H9 (cell line): ENCODE measurements around the gene HSDL2. TPM values are rescaled to one million over a fixed set of nuclear protein-coding genes. Genes with fewer than 3 reads are reported as not detected.
A peak's percentile ranks its signal among the peaks of the same experiment; 100 is the strongest.

ENCODE experiments used
- DNase-seq: peaks from one replicate; pipeline ENCODE4 v3.0.0-alpha.2; 2017
- H2AFZ ChIP-seq: one replicate; pipeline ENCODE4 v1.6.1; 2013; ENCODE audit warnings: mild to moderate bottlenecking, low read length, control low read depth, moderate library complexity
- H2AK5ac ChIP-seq: 2 replicates; pipeline ENCODE4 v1.6.1; 2013; ENCODE audit warnings: low read length, control low read depth, mixed read lengths; ENCODE audit not compliant: insufficient read length
- H2BK120ac ChIP-seq: one replicate; pipeline ENCODE4 v1.6.1; 2013; ENCODE audit warnings: low read depth, mild to moderate bottlenecking, low read length, control low read depth, inconsistent platforms; ENCODE audit not compliant: poor library complexity, severe bottlenecking
- H2BK12ac ChIP-seq: 2 replicates; pipeline ENCODE4 v1.6.1; 2013; ENCODE audit warnings: low read length, control low read depth, mixed read lengths, low read depth; ENCODE audit not compliant: insufficient read length
- H2BK15ac ChIP-seq: 2 replicates; pipeline ENCODE4 v1.6.1; 2013; ENCODE audit warnings: low read depth, low read length, control low read depth
- H2BK20ac ChIP-seq: one replicate; pipeline ENCODE4 v1.6.1; 2013; ENCODE audit warnings: low read depth, mild to moderate bottlenecking, low read length, control low read depth, inconsistent platforms; ENCODE audit not compliant: poor library complexity, severe bottlenecking
- H2BK5ac ChIP-seq: 2 replicates; pipeline ENCODE4 v1.6.1; 2013; ENCODE audit warnings: low read length, control low read depth, mixed read lengths; ENCODE audit not compliant: insufficient read length
- H3K14ac ChIP-seq: 2 replicates; pipeline ENCODE4 v1.6.1; 2013; ENCODE audit warnings: low read length, control low read depth; ENCODE audit not compliant: insufficient read depth
- H3K18ac ChIP-seq: 2 replicates; pipeline ENCODE4 v1.6.1; 2013; ENCODE audit warnings: low read depth, mild to moderate bottlenecking, mixed read lengths, low read length, control low read depth; ENCODE audit not compliant: insufficient read length
- H3K23ac ChIP-seq: 2 replicates; pipeline ENCODE4 v1.6.1; 2013; ENCODE audit warnings: low read length, control low read depth, mixed read lengths, low read depth; ENCODE audit not compliant: insufficient read length
- H3K23me2 ChIP-seq: 2 replicates; pipeline ENCODE4 v1.6.1; 2013; ENCODE audit warnings: low read depth, mild to moderate bottlenecking, mixed read lengths, low read length, control low read depth; ENCODE audit not compliant: insufficient read length, poor library complexity, severe bottlenecking
- H3K27ac ChIP-seq: 2 replicates; pipeline ENCODE4 v1.5.1; 2013; ENCODE audit warnings: low read length, control low read depth, mixed read lengths, low read depth; ENCODE audit not compliant: insufficient read length
- H3K27me3 ChIP-seq: 2 replicates; pipeline ENCODE4 v1.6.1; 2013; ENCODE audit warnings: low read length, control low read depth, inconsistent platforms; ENCODE audit not compliant: insufficient read depth
- H3K4ac ChIP-seq: 2 replicates; pipeline ENCODE4 v1.6.1; 2013; ENCODE audit warnings: low read depth, mild to moderate bottlenecking, control low read depth, inconsistent platforms, low read length, moderate library complexity
- H3K4me1 ChIP-seq: 2 replicates; pipeline ENCODE4 v1.6.1; 2013; ENCODE audit warnings: low read length, control low read depth, inconsistent platforms; ENCODE audit not compliant: insufficient read depth
- H3K4me2 ChIP-seq: 2 replicates; pipeline ENCODE4 v1.6.1; 2013; ENCODE audit warnings: low read length, control low read depth, mixed read lengths; ENCODE audit not compliant: insufficient read length, insufficient read depth
- H3K56ac ChIP-seq: 2 replicates; pipeline ENCODE4 v1.6.1; 2013; ENCODE audit warnings: low read depth, mild to moderate bottlenecking, mixed read lengths, low read length, control low read depth; ENCODE audit not compliant: insufficient read length
- H3K79me1 ChIP-seq: 2 replicates; pipeline ENCODE4 v1.6.1; 2013; ENCODE audit warnings: low read depth, mild to moderate bottlenecking, moderate library complexity, low read length, control low read depth, inconsistent platforms; ENCODE audit not compliant: insufficient read depth, poor library complexity, severe bottlenecking
- H3K79me2 ChIP-seq: 2 replicates; pipeline ENCODE4 v1.6.1; 2013; ENCODE audit warnings: low read length, control low read depth, inconsistent platforms; ENCODE audit not compliant: insufficient read depth
- H3K9ac ChIP-seq: 2 replicates; pipeline ENCODE4 v1.6.1; 2013; ENCODE audit warnings: low read length, control low read depth, mixed read lengths; ENCODE audit not compliant: insufficient read length; ENCODE audit errors: extremely low read depth
- H3K9me3 ChIP-seq: one replicate; pipeline ENCODE4 v1.6.1; 2013; ENCODE audit warnings: low read depth, low read length, inconsistent platforms; ENCODE audit not compliant: control insufficient read depth
- H3T11ph ChIP-seq: one replicate; pipeline ENCODE4 v1.6.1; 2013; ENCODE audit warnings: mild to moderate bottlenecking, low read length, control low read depth, inconsistent platforms
- H4K20me1 ChIP-seq: one replicate; pipeline ENCODE4 v1.6.1; 2013; ENCODE audit not compliant: control insufficient read depth, insufficient read length, insufficient read depth
- H4K5ac ChIP-seq: 2 replicates; pipeline ENCODE4 v1.6.1; 2013; ENCODE audit warnings: low read depth, mild to moderate bottlenecking, mixed read lengths, low read length, control low read depth; ENCODE audit not compliant: insufficient read length
- H4K8ac ChIP-seq: replicated peaks from 2 replicates; pipeline ENCODE4 v1.6.1; 2013; ENCODE audit warnings: low read length, control low read depth, mixed read lengths, low read depth; ENCODE audit not compliant: insufficient read length
- H4K91ac ChIP-seq: 2 replicates; pipeline ENCODE4 v1.6.1; 2013; ENCODE audit warnings: low read depth, mild to moderate bottlenecking, moderate library complexity, mixed read lengths, low read length, control low read depth; ENCODE audit not compliant: insufficient read length
- H3K27ac Mint-ChIP-seq, 3 experiments: 2 replicates in 2 of 3; 3 replicates in 1 of 3; pipeline ENCODE4 v1.8.0; 2020 to 2021; ENCODE audit warnings: mixed read lengths in 3 of 3, mild to moderate bottlenecking in 1 of 3, moderate library complexity in 1 of 3
- H3K27me3 Mint-ChIP-seq: 2 replicates; pipeline ENCODE4 v1.8.0; 2021; ENCODE audit warnings: low read depth, mild to moderate bottlenecking, moderate library complexity, mixed read lengths
- H3K36me3 Mint-ChIP-seq, 3 experiments: 2 replicates in 2 of 3; 3 replicates in 1 of 3; pipeline ENCODE4 v1.8.0; 2020 to 2021; ENCODE audit warnings: low read depth in 3 of 3, mixed read lengths in 3 of 3; ENCODE audit not compliant: insufficient read depth in 1 of 3
- H3K4me1 Mint-ChIP-seq, 2 experiments: 2 replicates each; pipeline ENCODE4 v1.8.0; 2020; ENCODE audit warnings: mixed read lengths in 2 of 2
- H3K4me3 Mint-ChIP-seq, 2 experiments: 2 replicates in 1 of 2; 3 replicates in 1 of 2; pipeline ENCODE4 v1.8.0; 2020 to 2021; ENCODE audit warnings: mild to moderate bottlenecking in 2 of 2, mixed read lengths in 2 of 2, moderate library complexity in 1 of 2
- H3K9me3 Mint-ChIP-seq, 2 experiments: 2 replicates in 1 of 2; 3 replicates in 1 of 2; pipeline ENCODE4 v1.8.0; 2020; ENCODE audit warnings: mild to moderate bottlenecking in 2 of 2, mixed read lengths in 2 of 2, moderate library complexity in 1 of 2
- CTCF ChIP-seq: fragments of 200-600 bp; sonication (generic); conservative IDR thresholded peaks from 3 replicates; pipeline ENCODE4 v1.8.0; 2021; ENCODE audit warnings: antibody characterized with exemption, mild to moderate bottlenecking
- WGBS: extraction: QIAGEN DNeasy Blood & Tissue Kit; methylation state at CpG from one replicate; pipeline ENCODE4 v1.1.7; 2013; ENCODE audit warnings: missing lambda C conversion rate, low lambda C conversion rate, mixed read lengths; ENCODE audit not compliant: insufficient read length; ENCODE audit errors: extremely low coverage; 5-methylcytosine and 5-hydroxymethylcytosine counted together
- total RNA-seq: library from RNA; stranded (reverse); gene quantifications from 2 replicates; pipeline ENCODE4 v1.2.1, GENCODE V29; 2021

HSDL2 gene
- total RNA-seq, 1 experiment from 2014 or later = 16.6 TPM

- no peak for DNase-seq
- Histone ChIP-seq H2BK15ac (no peak overlapping the region), H3K4me1 (peaks cover 1% of the 10 kb centered on the region; the same call in 1 of the 2 replicates), H2AFZ (no peak overlapping the region), H3K23ac (no peak overlapping the region), H3K27me3 (no peaks in the 10 kb centered on the region), H3K9me3 (no peaks in the 10 kb centered on the region), H4K20me1 (no peaks in the 10 kb centered on the region), H3K56ac (no peak overlapping the region), H2BK20ac (no peak overlapping the region), H2BK120ac (no peak overlapping the region), H3K14ac (no peak overlapping the region), H3K9ac (no peak overlapping the region), H2BK5ac (no peak overlapping the region), H4K91ac (no peak overlapping the region), H3K23me2 (no peaks in the 10 kb centered on the region), H3T11ph (no peak overlapping the region), H4K5ac (no peak overlapping the region), H3K4ac (no peak overlapping the region), H3K79me2 (peaks cover 13% of the 10 kb centered on the region; the same call in 1 of the 2 replicates), H2AK5ac (no peak overlapping the region), H3K4me2 (no peak overlapping the region), H3K79me1 (peaks cover 7% of the 10 kb centered on the region), H3K27ac (no peak overlapping the region), H2BK12ac (no peak overlapping the region), H4K8ac (no peak overlapping the region), H3K18ac (no peak overlapping the region)
- peak overlapping the region; percentile 11 to 76 (median 59); a peak in 4 of 7 replicates for H3K27ac Mint-ChIP-seq
- H3K4me1 Mint-ChIP-seq = peaks cover 26 to 34% of the 10 kb centered on the region in 2 experiments
- H3K27me3 Mint-ChIP-seq = no peaks in the 10 kb centered on the region
- no peak overlapping the region for H3K4me3 Mint-ChIP-seq
- H3K9me3 Mint-ChIP-seq = no peaks in the 10 kb centered on the region; a peak in 1 of 5 replicates
- no CpG with 5 or more reads among the region's 8 CpGs for WGBS
- H3K36me3 Mint-ChIP-seq = peaks cover 0 to 15% (median 0%) of the 10 kb centered on the region in 3 experiments; a peak in 5 of 7 replicates
- TF ChIP-seq CTCF = no peak
These were observed 121.4 kb downstream of the HSDL2 start for GRCh38 chr9:112501287-112501686.
